Measurements from ENCODE around the gene UBD. TPM values are rescaled to one million over a fixed set of nuclear protein-coding genes. Genes with fewer than 3 reads are reported as not detected.

Gene UBD
- total RNA-seq, 1 donor from 2014 or later = 0.47 TPM

- Mint-ChIP-seq H3K9me3 (no peaks in the 10 kb centered on the region), H3K27ac (no peak overlapping the region), H3K27me3 (ENCODE audit: low read depth) (no peaks in the 10 kb centered on the region), H3K4me1 (peaks cover 10% of the 10 kb centered on the region), H3K36me3 (peaks cover 13% of the 10 kb centered on the region), H3K4me3 (no peak overlapping the region)
- TF ChIP-seq CTCF (IDR thresholded peaks at IDR 0.05; ENCODE audit: unreplicated experiment) = no peak
- no peak for DNase-seq (ENCODE audit: low spot score in 2 of 2, unreplicated experiment in 2 of 2)
These were observed 38.7 kb upstream of the UBD start for GRCh38 chr6:29598172-29598747.

- Mint-ChIP-seq H3K36me3 (peaks cover 7% of the 10 kb centered on the region), H3K27ac (no peak overlapping the region), H3K4me3 (no peak overlapping the region), H3K4me1 (peaks cover 4% of the 10 kb centered on the region), H3K9me3 (no peaks in the 10 kb centered on the region), H3K27me3 (ENCODE audit: low read depth) (peaks cover 1% of the 10 kb centered on the region)
- TF ChIP-seq CTCF (IDR thresholded peaks at IDR 0.05; ENCODE audit: unreplicated experiment) = no peak
- DNase-seq (ENCODE audit: low spot score in 2 of 2, unreplicated experiment in 2 of 2) = no peak
These were observed 37.7 kb upstream of the UBD start for GRCh38 chr6:29597184-29597583.

- no peak for DNase-seq (ENCODE audit: low spot score in 2 of 2, unreplicated experiment in 2 of 2)
- H3K27ac Mint-ChIP-seq = no peak overlapping the region
- no peaks in the 10 kb centered on the region for H3K9me3 Mint-ChIP-seq
- no peak overlapping the region for H3K4me3 Mint-ChIP-seq
- peaks cover 3% of the 10 kb centered on the region for H3K36me3 Mint-ChIP-seq
- TF ChIP-seq CTCF (IDR thresholded peaks at IDR 0.05; ENCODE audit: unreplicated experiment) = no peak
- peaks cover 4% of the 10 kb centered on the region for H3K4me1 Mint-ChIP-seq
- H3K27me3 Mint-ChIP-seq (ENCODE audit: low read depth) = peaks cover 3% of the 10 kb centered on the region
These were observed 36.9 kb upstream of the UBD start for GRCh38 chr6:29596381-29596900.

- Mint-ChIP-seq H3K27ac (no peak overlapping the region), H3K4me3 (no peak overlapping the region), H3K4me1 (peaks cover 4% of the 10 kb centered on the region), H3K9me3 (no peaks in the 10 kb centered on the region), H3K27me3 (ENCODE audit: low read depth) (peaks cover 17% of the 10 kb centered on the region), H3K36me3 (no peaks in the 10 kb centered on the region)
- TF ChIP-seq CTCF (IDR thresholded peaks at IDR 0.05; ENCODE audit: unreplicated experiment) = no peak
- no peak for DNase-seq (ENCODE audit: low spot score in 2 of 2, unreplicated experiment in 2 of 2)
These were observed 33.8 kb upstream of the UBD start for GRCh38 chr6:29593199-29593855.

- H3K36me3 Mint-ChIP-seq = no peaks in the 10 kb centered on the region
- no peak for DNase-seq (ENCODE audit: low spot score in 2 of 2, unreplicated experiment in 2 of 2)
- H3K9me3 Mint-ChIP-seq = no peaks in the 10 kb centered on the region
- no peak overlapping the region for H3K4me3 Mint-ChIP-seq
- TF ChIP-seq CTCF (IDR thresholded peaks at IDR 0.05; ENCODE audit: unreplicated experiment) = no peak
- peaks cover 4% of the 10 kb centered on the region for H3K4me1 Mint-ChIP-seq
- H3K27ac Mint-ChIP-seq = no peak overlapping the region
- H3K27me3 Mint-ChIP-seq (ENCODE audit: low read depth) = peaks cover 34% of the 10 kb centered on the region
These were observed 32.1 kb upstream of the UBD start for GRCh38 chr6:29591677-29592076.
